Erythroblast (primary cell): ENCODE results near the gene CERKL.

ENCODE experiments used
- GATA1 ChIP-seq: IDR thresholded peaks from 2 replicates; pipeline ENCODE4 v1.6.1; 2011; ENCODE audit warnings: low read depth, mild to moderate bottlenecking, control low read depth, low read length, moderate library complexity
- POLR2A ChIP-seq: IDR thresholded peaks from 2 replicates; pipeline ENCODE4 v1.6.1; 2011; ENCODE audit warnings: mild to moderate bottlenecking, low read length

- TF ChIP-seq POLR2A (no peak), GATA1 (no peak)
These were observed 17.2 kb downstream of the CERKL start for GRCh38 chr2:181639686-181640085.
